ENCODE measurements around the gene DUXB.

Gene DUXB

DNA sequence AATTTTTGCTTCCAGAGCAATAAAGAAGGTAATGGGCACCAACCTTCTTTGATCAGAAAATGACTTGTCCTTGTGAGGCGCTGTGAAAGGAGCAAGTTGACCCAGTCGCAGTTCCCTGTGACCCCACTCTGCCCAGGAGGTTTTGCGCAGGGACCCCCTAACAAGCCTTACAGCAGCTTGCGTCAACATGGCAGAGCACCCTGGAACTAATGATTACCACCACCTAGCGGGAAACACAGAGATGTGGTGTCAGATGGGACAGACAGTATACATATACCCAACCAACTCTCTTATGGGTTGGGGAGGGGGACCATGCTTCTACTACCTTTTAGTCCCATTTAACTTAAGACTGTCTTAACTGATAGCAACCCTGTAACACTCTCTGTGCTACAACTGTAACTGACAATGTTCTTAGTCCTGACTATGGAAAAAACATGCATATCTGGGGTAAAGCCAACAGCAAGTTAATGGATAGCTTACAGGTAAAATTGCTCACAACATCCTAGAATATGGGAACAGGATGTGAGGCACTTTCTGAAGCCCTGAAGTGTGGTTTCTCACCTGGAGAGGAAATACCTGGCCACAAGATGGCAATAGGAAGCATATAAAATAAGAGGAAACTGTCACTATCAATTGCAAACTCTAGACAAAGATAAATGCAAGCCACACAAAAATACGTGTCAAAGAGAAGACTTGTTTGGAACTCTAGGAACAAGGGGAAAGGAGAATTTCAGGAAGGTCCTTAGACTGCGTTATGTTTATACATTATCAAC lies 56.8 kb downstream of the DUXB start:
- TF ChIP-seq ARNT (IDR thresholded peaks at IDR 0.05) (no peak), FOXK2 (IDR thresholded peaks at IDR 0.05) (no peak), FOXM1 (IDR thresholded peaks at IDR 0.05; ENCODE audit: borderline replicate concordance) (no peak)
- CTCF ChIA-PET: no interaction called here
- no peak for DNase-seq (ENCODE audit: extremely low spot score)
- POLR2A ChIA-PET: no interaction called here

All from HEK293T (cell line).